ENCODE measurements around the gene COQ10B. TPM values are rescaled to one million over a fixed set of nuclear protein-coding genes. Genes with fewer than 3 reads are reported as not detected.
A peak's percentile ranks its signal among the peaks of the same experiment; 100 is the strongest.

The COQ10B gene
- total RNA-seq (73.9 TPM), polyA plus RNA-seq (10 to 100 TPM; 49.2 to 58.2 (median 53.6) TPM)

DNA sequence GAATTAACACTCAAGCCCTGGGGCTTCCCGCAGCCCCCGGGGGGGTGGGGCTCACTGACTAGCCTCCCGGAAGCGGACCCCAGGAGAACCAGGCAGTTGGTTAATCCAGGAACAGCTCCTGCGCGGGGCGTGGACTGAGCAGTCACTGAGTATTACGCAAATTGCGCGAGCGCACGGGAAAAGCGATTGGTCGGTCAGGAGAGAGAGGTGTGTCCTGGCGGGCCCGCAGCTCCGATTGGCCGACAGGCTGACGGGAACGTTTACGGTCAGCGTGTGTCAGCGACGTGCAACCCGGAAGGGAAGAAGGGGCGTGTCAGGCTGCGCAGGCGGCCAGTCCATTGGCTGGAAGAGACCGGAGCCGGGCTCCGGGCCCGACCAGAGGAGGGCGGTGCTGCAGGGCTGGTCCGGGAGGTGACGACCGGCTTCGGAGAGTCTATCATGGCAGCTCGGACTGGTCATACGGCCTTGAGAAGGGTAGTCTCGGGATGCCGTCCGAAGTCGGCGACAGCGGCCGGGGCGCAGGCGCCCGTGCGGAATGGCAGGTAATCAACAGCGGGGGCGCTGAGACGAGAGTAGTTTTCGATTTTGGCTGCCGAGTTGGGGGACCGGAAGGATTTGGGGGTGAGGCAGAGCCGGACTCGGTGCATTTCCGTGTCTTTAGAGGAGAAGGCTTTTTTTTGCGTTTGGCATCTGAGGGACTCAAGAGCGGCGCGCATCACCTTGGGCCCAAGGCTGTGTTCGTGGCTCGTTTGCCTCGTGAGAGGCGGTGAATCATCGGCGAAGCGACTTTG, at the start of gene COQ10B:
Gene COQ10B, plus strand, starts transcription at position 430 of the 791 bp plus-strand sequence. Its CDS starts 9 bp downstream, at position 439.
- H3K27me3 Mint-ChIP-seq: no peaks in the 10 kb centered on the region
- H3K4me3 Mint-ChIP-seq: peak within 1 kb of the TSS; percentile 96 to 100 (median 99)
- peak within 1 kb of the TSS; percentile 100 for H3K27ac ChIP-seq (ENCODE audit: insufficient read depth, low read length, poor library complexity, severe bottlenecking)
- H3K27me3 ChIP-seq (ENCODE audit: control insufficient read depth, insufficient read depth, low read length): no peaks in the 10 kb centered on the region
- ATAC-seq (ENCODE audit: low read depth in 2 of 2): peak; percentile 90 to 94
- no peaks in the 10 kb centered on the region for H3K36me3 ChIP-seq (ENCODE audit: control insufficient read depth, insufficient read depth, low read length)
- DNase-seq: peak; percentile 98 to 100 (median 99)
- H3K27ac Mint-ChIP-seq: peak within 1 kb of the TSS; percentile 98 to 100 (median 100)
- H3K36me3 Mint-ChIP-seq: peaks cover 5% of the 10 kb centered on the region
- H3K4me3 ChIP-seq (ENCODE audit: low read depth, low read length): peak within 1 kb of the TSS; percentile 100
- no peaks in the 10 kb centered on the region for H3K9me3 ChIP-seq (ENCODE audit: control insufficient read depth in 2 of 2, low read length in 2 of 2)
- H3K4me1 Mint-ChIP-seq: peaks cover 18 to 57% (median 43%) of the 10 kb centered on the region in 4 donors
- H3K4me1 ChIP-seq (ENCODE audit: control insufficient read depth, insufficient read depth, low read length, poor library complexity, severe bottlenecking): peaks cover 30% of the 10 kb centered on the region
- H3K9me3 Mint-ChIP-seq: no peaks in the 10 kb centered on the region

DNA sequence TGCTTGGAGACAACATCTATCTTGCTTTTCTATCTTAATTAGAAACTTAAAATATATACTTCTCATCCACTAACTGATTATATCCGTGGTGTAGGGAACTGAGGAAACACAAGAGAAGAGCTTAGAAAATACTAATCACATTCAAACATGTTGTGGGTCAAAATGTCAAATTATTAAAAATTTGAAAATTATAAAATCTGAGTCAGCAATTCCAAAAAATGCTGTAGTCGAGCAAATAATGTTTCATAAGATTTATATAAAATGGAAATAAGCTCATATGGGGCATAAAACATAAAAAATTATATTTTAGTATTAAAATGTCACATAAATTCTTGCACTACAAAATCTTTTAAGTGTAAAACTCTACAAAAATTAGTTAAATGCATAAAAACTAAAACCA, 47.8 kb upstream of the COQ10B start:
- H3K4me3 ChIP-seq (ENCODE audit: low read depth, low read length): no peak overlapping the region
- H3K27me3 ChIP-seq (ENCODE audit: control insufficient read depth, insufficient read depth, low read length): no peaks in the 10 kb centered on the region
- Mint-ChIP-seq H3K27ac (no peak overlapping the region), H3K4me3 (no peak overlapping the region), H3K9me3 (no peaks in the 10 kb centered on the region), H3K4me1 (peaks cover 0 to 26% (median 6%) of the 10 kb centered on the region in 4 donors), H3K36me3 (peaks cover 38% of the 10 kb centered on the region), H3K27me3 (no peaks in the 10 kb centered on the region)
- H3K36me3 ChIP-seq (ENCODE audit: control insufficient read depth, insufficient read depth, low read length): peaks cover 99% of the 10 kb centered on the region
- no peaks in the 10 kb centered on the region for H3K9me3 ChIP-seq (ENCODE audit: control insufficient read depth in 2 of 2, low read length in 2 of 2)
- ATAC-seq (ENCODE audit: low read depth in 2 of 2): no peak
- no peaks in the 10 kb centered on the region for H3K4me1 ChIP-seq (ENCODE audit: control insufficient read depth, insufficient read depth, low read length, poor library complexity, severe bottlenecking)
- no peak for DNase-seq
- H3K27ac ChIP-seq (ENCODE audit: insufficient read depth, low read length, poor library complexity, severe bottlenecking): no peak overlapping the region

DNA sequence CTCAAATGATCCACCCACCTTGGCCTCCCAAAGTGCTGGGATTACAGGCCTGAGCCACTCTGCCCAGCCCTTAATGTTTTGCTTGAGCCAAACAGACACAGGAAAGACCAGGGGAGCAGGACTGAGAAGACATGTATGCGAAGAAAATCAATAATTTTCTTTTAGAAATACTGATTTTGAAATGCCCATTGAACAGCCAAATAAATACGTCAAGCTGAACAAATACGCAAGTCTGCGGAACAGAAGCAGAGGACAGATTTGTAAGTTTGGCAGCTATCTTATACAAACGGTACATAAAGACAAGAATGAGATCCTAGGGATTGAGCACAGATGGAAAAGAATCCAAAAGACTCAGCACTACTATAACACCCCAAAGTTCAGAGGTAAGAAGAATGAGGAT, 39.3 kb upstream of the COQ10B start:
- H3K27ac Mint-ChIP-seq: peak overlapping the region in 1 of 3 donors; percentile 19
- no peaks in the 10 kb centered on the region for H3K27me3 ChIP-seq (ENCODE audit: control insufficient read depth, insufficient read depth, low read length)
- no peak overlapping the region for H3K4me3 Mint-ChIP-seq
- peaks cover 93% of the 10 kb centered on the region for H3K36me3 ChIP-seq (ENCODE audit: control insufficient read depth, insufficient read depth, low read length)
- H3K36me3 Mint-ChIP-seq: peaks cover 31% of the 10 kb centered on the region
- H3K4me1 Mint-ChIP-seq: peaks cover 0 to 28% (median 13%) of the 10 kb centered on the region in 4 donors
- DNase-seq: no peak
- H3K9me3 ChIP-seq (ENCODE audit: control insufficient read depth in 2 of 2, low read length in 2 of 2): no peaks in the 10 kb centered on the region
- no peaks in the 10 kb centered on the region for H3K4me1 ChIP-seq (ENCODE audit: control insufficient read depth, insufficient read depth, low read length, poor library complexity, severe bottlenecking)
- H3K27ac ChIP-seq (ENCODE audit: insufficient read depth, low read length, poor library complexity, severe bottlenecking): no peak overlapping the region
- H3K9me3 Mint-ChIP-seq: no peaks in the 10 kb centered on the region
- no peaks in the 10 kb centered on the region for H3K27me3 Mint-ChIP-seq
- ATAC-seq (ENCODE audit: low read depth in 2 of 2): no peak
- H3K4me3 ChIP-seq (ENCODE audit: low read depth, low read length): no peak overlapping the region

DNA sequence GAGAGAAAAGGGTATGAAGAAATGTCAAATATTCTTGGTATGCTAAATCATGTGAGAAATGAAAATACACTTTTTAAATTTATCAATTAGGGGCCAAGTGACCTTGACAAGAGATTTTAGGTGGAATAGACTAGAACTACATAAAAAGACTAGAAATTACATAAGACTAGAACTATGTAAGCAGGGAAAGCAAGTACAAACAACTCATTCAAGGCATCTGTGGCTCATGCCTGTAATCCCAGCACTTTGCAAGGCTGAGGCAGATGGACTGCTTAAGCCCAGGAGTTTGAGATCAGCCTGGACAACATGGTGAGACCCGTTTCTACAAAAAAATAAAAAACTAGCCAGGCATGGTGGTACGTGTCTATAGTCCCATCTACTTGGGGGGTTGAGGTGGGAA, 38.8 kb upstream of the COQ10B start:
- Histone ChIP-seq H3K36me3 (ENCODE audit: control insufficient read depth, insufficient read depth, low read length) (peaks cover 93% of the 10 kb centered on the region), H3K4me3 (ENCODE audit: low read depth, low read length) (no peak overlapping the region), H3K9me3 (ENCODE audit: control insufficient read depth in 2 of 2, low read length in 2 of 2) (no peaks in the 10 kb centered on the region), H3K4me1 (ENCODE audit: control insufficient read depth, insufficient read depth, low read length, poor library complexity, severe bottlenecking) (no peaks in the 10 kb centered on the region), H3K27ac (ENCODE audit: insufficient read depth, low read length, poor library complexity, severe bottlenecking) (no peak overlapping the region), H3K27me3 (ENCODE audit: control insufficient read depth, insufficient read depth, low read length) (no peaks in the 10 kb centered on the region)
- Mint-ChIP-seq H3K27ac (peak overlapping the region in 2 of 3 donors; percentile 15 to 19), H3K4me3 (no peak overlapping the region), H3K4me1 (peaks cover 4 to 29% (median 16%) of the 10 kb centered on the region in 4 donors), H3K9me3 (no peaks in the 10 kb centered on the region), H3K27me3 (no peaks in the 10 kb centered on the region), H3K36me3 (peaks cover 35% of the 10 kb centered on the region)
- ATAC-seq (ENCODE audit: low read depth in 2 of 2) (no peak), DNase-seq (no peak)

DNA sequence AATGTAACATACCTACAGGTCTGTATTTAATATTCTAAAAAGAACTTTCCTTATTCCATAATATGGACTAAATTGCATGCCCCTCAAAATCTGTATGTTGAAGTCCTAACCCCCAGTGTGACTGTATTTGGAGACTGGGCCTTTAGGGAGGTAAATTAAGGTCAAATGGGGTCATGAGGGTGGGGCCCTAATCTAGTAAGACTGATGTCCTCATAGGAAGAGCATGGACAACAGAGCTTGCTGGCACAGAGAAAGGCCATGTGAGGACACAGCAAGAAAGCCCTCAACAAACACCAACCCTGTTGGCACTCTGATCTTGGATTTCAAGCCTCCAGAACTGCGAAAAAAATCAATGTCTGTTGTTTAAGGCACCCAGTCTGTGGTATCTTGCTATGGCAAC, 37.1 kb upstream of the COQ10B start:
- no peak overlapping the region for H3K4me3 ChIP-seq (ENCODE audit: low read depth, low read length)
- H3K4me1 ChIP-seq (ENCODE audit: control insufficient read depth, insufficient read depth, low read length, poor library complexity, severe bottlenecking): peaks cover 10% of the 10 kb centered on the region
- Mint-ChIP-seq H3K36me3 (peaks cover 42% of the 10 kb centered on the region), H3K9me3 (no peaks in the 10 kb centered on the region), H3K4me3 (peak overlapping the region in 1 of 4 donors; percentile 7), H3K27me3 (no peaks in the 10 kb centered on the region), H3K4me1 (peaks cover 19 to 33% (median 24%) of the 10 kb centered on the region in 4 donors), H3K27ac (no peak overlapping the region)
- ATAC-seq (ENCODE audit: low read depth in 2 of 2): no peak
- H3K27me3 ChIP-seq (ENCODE audit: control insufficient read depth, insufficient read depth, low read length): no peaks in the 10 kb centered on the region
- H3K27ac ChIP-seq (ENCODE audit: insufficient read depth, low read length, poor library complexity, severe bottlenecking): no peak overlapping the region
- peaks cover 93% of the 10 kb centered on the region for H3K36me3 ChIP-seq (ENCODE audit: control insufficient read depth, insufficient read depth, low read length)
- H3K9me3 ChIP-seq (ENCODE audit: control insufficient read depth in 2 of 2, low read length in 2 of 2): no peaks in the 10 kb centered on the region
- DNase-seq: no peak

DNA sequence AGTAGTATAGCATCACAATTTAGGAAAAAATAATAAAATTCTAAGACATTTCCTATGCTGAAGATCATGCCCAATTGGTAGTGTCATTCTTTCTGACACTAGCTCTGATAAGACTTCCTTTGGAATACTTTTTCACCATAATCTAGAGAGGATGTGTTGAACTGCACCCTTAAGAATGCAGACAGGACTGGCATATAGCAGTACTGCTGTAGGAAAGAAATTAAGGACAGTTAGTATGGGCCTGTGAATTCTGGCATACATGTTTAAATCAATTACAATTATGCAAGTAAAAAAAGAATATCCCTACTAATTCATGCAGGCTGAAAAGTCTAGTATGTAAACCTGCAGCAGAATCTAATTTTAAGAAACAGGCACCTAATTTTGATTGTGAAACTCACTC, 33.9 kb upstream of the COQ10B start:
- H3K27me3 Mint-ChIP-seq: no peaks in the 10 kb centered on the region
- no peak for DNase-seq
- no peak for ATAC-seq (ENCODE audit: low read depth in 2 of 2)
- H3K27ac ChIP-seq (ENCODE audit: insufficient read depth, low read length, poor library complexity, severe bottlenecking): peak overlapping the region; percentile 60
- peaks cover 89% of the 10 kb centered on the region for H3K36me3 ChIP-seq (ENCODE audit: control insufficient read depth, insufficient read depth, low read length)
- H3K36me3 Mint-ChIP-seq: peaks cover 46% of the 10 kb centered on the region
- H3K27me3 ChIP-seq (ENCODE audit: control insufficient read depth, insufficient read depth, low read length): no peaks in the 10 kb centered on the region
- H3K9me3 Mint-ChIP-seq: no peaks in the 10 kb centered on the region
- H3K9me3 ChIP-seq (ENCODE audit: control insufficient read depth in 2 of 2, low read length in 2 of 2): no peaks in the 10 kb centered on the region
- H3K4me1 ChIP-seq (ENCODE audit: control insufficient read depth, insufficient read depth, low read length, poor library complexity, severe bottlenecking): peaks cover 18% of the 10 kb centered on the region
- H3K27ac Mint-ChIP-seq: peak overlapping the region in 1 of 3 donors; percentile 17
- no peak overlapping the region for H3K4me3 Mint-ChIP-seq
- H3K4me1 Mint-ChIP-seq: peaks cover 28 to 46% (median 30%) of the 10 kb centered on the region in 4 donors
- H3K4me3 ChIP-seq (ENCODE audit: low read depth, low read length): peak overlapping the region; percentile 15

DNA sequence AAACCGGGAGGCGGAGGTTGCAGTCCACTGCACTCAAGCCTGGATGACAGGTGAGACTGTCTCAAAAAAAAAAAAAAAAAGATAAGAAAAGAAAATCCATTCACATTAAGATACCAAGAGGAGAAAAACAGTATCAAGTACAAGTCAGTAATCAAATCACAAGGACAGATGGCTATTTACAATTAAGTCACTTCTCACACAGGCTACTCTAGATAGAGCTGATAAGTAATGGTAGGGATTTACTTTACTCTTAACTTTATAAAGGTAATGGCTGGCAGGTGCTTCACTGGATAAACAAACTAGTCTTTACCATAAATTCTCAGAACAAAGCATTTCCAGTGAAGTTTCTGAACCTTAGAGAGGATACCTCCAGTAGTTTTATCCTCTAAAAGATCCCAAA, 30.0 kb upstream of the COQ10B start:
- peaks cover 30% of the 10 kb centered on the region for H3K36me3 Mint-ChIP-seq
- H3K9me3 Mint-ChIP-seq: no peaks in the 10 kb centered on the region
- H3K9me3 ChIP-seq (ENCODE audit: control insufficient read depth in 2 of 2, low read length in 2 of 2): no peaks in the 10 kb centered on the region
- H3K27me3 ChIP-seq (ENCODE audit: control insufficient read depth, insufficient read depth, low read length): no peaks in the 10 kb centered on the region
- peak overlapping the region in 1 of 3 donors; percentile 13 for H3K27ac Mint-ChIP-seq
- ATAC-seq (ENCODE audit: low read depth in 2 of 2) (no peak), DNase-seq (no peak)
- peaks cover 55% of the 10 kb centered on the region for H3K36me3 ChIP-seq (ENCODE audit: control insufficient read depth, insufficient read depth, low read length)
- H3K27ac ChIP-seq (ENCODE audit: insufficient read depth, low read length, poor library complexity, severe bottlenecking): peak overlapping the region; percentile 43
- H3K4me3 Mint-ChIP-seq: peak overlapping the region in 2 of 4 donors; percentile 10 to 59
- no peaks in the 10 kb centered on the region for H3K27me3 Mint-ChIP-seq
- H3K4me1 ChIP-seq (ENCODE audit: control insufficient read depth, insufficient read depth, low read length, poor library complexity, severe bottlenecking): peaks cover 55% of the 10 kb centered on the region
- peaks cover 38 to 72% (median 53%) of the 10 kb centered on the region in 4 donors for H3K4me1 Mint-ChIP-seq
- no peak overlapping the region for H3K4me3 ChIP-seq (ENCODE audit: low read depth, low read length)

Data from CD4-positive, CD25-positive, alpha-beta regulatory T cell (primary cell).